Neural cell (in vitro differentiated cells): ENCODE results near the gene ACAD10.

Experiments
- CTCF ChIP-seq: fragments of 450-650 bp; IDR thresholded peaks from 2 replicates; pipeline ENCODE4 v1.5.1; 2014; ENCODE audit warnings: antibody characterized with exemption, mild to moderate bottlenecking, moderate library complexity; ENCODE audit not compliant: poor library complexity, severe bottlenecking
- EZH2 ChIP-seq: fragments of 200-600, 300-800 bp; shearing (Covaris generic), sonication (generic); IDR thresholded peaks from 2 replicates; pipeline ENCODE4 v1.6.1; 2014; ENCODE audit warnings: antibody characterized with exemption, low read length, borderline replicate concordance, mild to moderate bottlenecking; ENCODE audit not compliant: insufficient read depth, poor library complexity, severe bottlenecking
- POLR2AphosphoS5 ChIP-seq: IDR thresholded peaks from 2 replicates; pipeline ENCODE4 v1.6.1; 2012
- RAD21 ChIP-seq: fragments of 450-650 bp; conservative IDR thresholded peaks from 2 replicates; pipeline ENCODE4 v1.6.1; 2014; ENCODE audit warnings: antibody characterized with exemption, mild to moderate bottlenecking, moderate library complexity
- TAF1 ChIP-seq: IDR thresholded peaks from 2 replicates; pipeline ENCODE4 v1.6.1; 2012; ENCODE audit warnings: low read depth

GRCh38 chr12:111764120-111764821 is 78.4 kb downstream of the ACAD10 start:
- no peak for TF ChIP-seq TAF1
- no peak for TF ChIP-seq CTCF
- TF ChIP-seq EZH2, result no peak
- TF ChIP-seq POLR2AphosphoS5, result no peak
- TF ChIP-seq RAD21, result no peak
